ENCODE results near the gene PROM2. TPM values are rescaled to one million over a fixed set of nuclear protein-coding genes. Genes with fewer than 3 reads are reported as not detected.

Gene PROM2
- total RNA-seq, 1 experiment from 2014 or later = 129 TPM

GRCh38 chr2:95313296-95314131 lies 39.3 kb downstream of the PROM2 start:
- peaks cover 68% of the 10 kb centered on the region for H3K4me1 ChIP-seq (replicated peaks; ENCODE audit: insufficient read depth)

GRCh38 chr2:95314598-95314963 lies 40.3 kb downstream of the PROM2 start:
- no peaks in the 10 kb centered on the region for H4K20me1 ChIP-seq (ENCODE audit: insufficient read depth)
- H3K9me2 ChIP-seq (ENCODE audit: insufficient read depth) = no peaks in the 10 kb centered on the region
- no peak for TF ChIP-seq CTCF (conservative IDR thresholded peaks at IDR 0.05)
- no peak for TF ChIP-seq EZH2 (IDR thresholded peaks at IDR 0.05; ENCODE audit: low read depth)
- intact Hi-C loops (cut with micrococcal nuclease; ENCODE audit: unreplicated experiment) = loop anchor here (2.0 kb wide), 1 partner anchor 88 kb away; the partner anchor contains the start of gene FAHD2A
- peaks cover 73% of the 10 kb centered on the region for H3K4me1 ChIP-seq (replicated peaks; ENCODE audit: insufficient read depth)
- no peak overlapping the region for H2AFZ ChIP-seq
- H3K4me2 ChIP-seq = peak overlapping the region; percentile 83
- no peaks in the 10 kb centered on the region for H3K9me3 ChIP-seq (ENCODE audit: insufficient read depth, low read depth)
- peaks cover 36% of the 10 kb centered on the region for H3F3A ChIP-seq (ENCODE audit: insufficient read depth, low read depth)
- no peak overlapping the region for H3K4me3 ChIP-seq
- ChIA-PET CTCF (interaction anchor here (3.0 kb wide), 1 partner anchor 82 kb away, joined by 14 read pairs; no protein-coding TSS in a partner anchor), POLR2A (ENCODE audit: unreplicated experiment) (no interaction called here)
- no peak for DNase-seq
- no TSS peak for BruUV-seq (replicated peaks)
- no peak overlapping the region for H3K27ac ChIP-seq
- H3K27me3 ChIP-seq (ENCODE audit: insufficient read depth, low read depth) = no peaks in the 10 kb centered on the region
- H3K79me2 ChIP-seq (ENCODE audit: low read depth) = peaks cover 8% of the 10 kb centered on the region; the same call in 1 of the 2 replicates
- H3K36me3 ChIP-seq (ENCODE audit: low read depth) = no peaks in the 10 kb centered on the region

More at GRCh38 chr2:95313296-95314131, 39.3 kb downstream of the PROM2 start:
- no peaks in the 10 kb centered on the region for H4K20me1 ChIP-seq (ENCODE audit: insufficient read depth)
- peak; percentile 66 to 75 for DNase-seq
- no peak overlapping the region for H3K27ac ChIP-seq
- ChIA-PET CTCF (interaction anchor here (1.0 kb wide), 1 partner anchor 82 kb away, joined by 4 read pairs; no protein-coding TSS in a partner anchor), POLR2A (ENCODE audit: unreplicated experiment) (interaction anchor here (0.6 to 0.9 kb wide), 2 partner anchors 13 to 882 kb away, joined by 3 to 11 read pairs; no protein-coding TSS in a partner anchor)
- no peaks in the 10 kb centered on the region for H3K9me3 ChIP-seq (ENCODE audit: insufficient read depth, low read depth)
- H3K4me3 ChIP-seq = no peak overlapping the region
- peak overlapping the region; percentile 83 for H3K4me2 ChIP-seq
- peaks cover 36% of the 10 kb centered on the region for H3F3A ChIP-seq (ENCODE audit: insufficient read depth, low read depth)
- intact Hi-C loops (cut with micrococcal nuclease; ENCODE audit: unreplicated experiment) = loop anchor here (2.0 kb wide), 2 partner anchors 17 to 89 kb away; partner anchors contain the start of genes FAHD2A and KCNIP3
- no peaks in the 10 kb centered on the region for H3K9me2 ChIP-seq (ENCODE audit: insufficient read depth)
- H3K27me3 ChIP-seq (ENCODE audit: insufficient read depth, low read depth) = no peaks in the 10 kb centered on the region
- no peak overlapping the region for H2AFZ ChIP-seq
- H3K79me2 ChIP-seq (ENCODE audit: low read depth) = peaks cover 3% of the 10 kb centered on the region; the same call in 1 of the 2 replicates
- BruUV-seq (replicated peaks) = no TSS peak
- H3K36me3 ChIP-seq (ENCODE audit: low read depth) = no peaks in the 10 kb centered on the region
- no peak for TF ChIP-seq CTCF (conservative IDR thresholded peaks at IDR 0.05)
- TF ChIP-seq EZH2 (IDR thresholded peaks at IDR 0.05; ENCODE audit: low read depth) = no peak

- Histone ChIP-seq H3K4me1 (replicated peaks; ENCODE audit: insufficient read depth) (peaks cover 78% of the 10 kb centered on the region), H3K4me2 (peak overlapping the region; percentile 83), H3F3A (ENCODE audit: insufficient read depth, low read depth) (peaks cover 36% of the 10 kb centered on the region), H3K9me2 (ENCODE audit: insufficient read depth) (no peaks in the 10 kb centered on the region), H3K9me3 (ENCODE audit: insufficient read depth, low read depth) (no peaks in the 10 kb centered on the region), H3K27me3 (ENCODE audit: insufficient read depth, low read depth) (no peaks in the 10 kb centered on the region), H3K36me3 (ENCODE audit: low read depth) (no peaks in the 10 kb centered on the region), H3K27ac (peak overlapping the region; percentile 88), H3K79me2 (ENCODE audit: low read depth) (peaks cover 8% of the 10 kb centered on the region; the same call in 1 of the 2 replicates), H4K20me1 (ENCODE audit: insufficient read depth) (no peaks in the 10 kb centered on the region), H3K4me3 (no peak overlapping the region), H2AFZ (no peak overlapping the region)
- POLR2A ChIA-PET (ENCODE audit: unreplicated experiment) = no interaction called here
- CTCF ChIA-PET = interaction anchor here (0.6 to 3.0 kb wide), 2 partner anchors 27 to 83 kb away, joined by 12 to 14 read pairs; no protein-coding TSS in a partner anchor
- BruUV-seq (replicated peaks) = no TSS peak
- TF ChIP-seq EZH2 (IDR thresholded peaks at IDR 0.05; ENCODE audit: low read depth) = no peak
- peak; percentile 94 for TF ChIP-seq CTCF (conservative IDR thresholded peaks at IDR 0.05)
- intact Hi-C loops (cut with micrococcal nuclease; ENCODE audit: unreplicated experiment) = loop anchor here (1.0 to 2.0 kb wide), 3 partner anchors 41 to 88 kb away; partner anchors contain the start of genes FAHD2A and PROM2
- DNase-seq = peak; percentile 70
These were observed 40.8 kb downstream of the PROM2 start for GRCh38 chr2:95314964-95315611.
